ENCODE measurements around the gene STRBP.

STRBP gene

DNA sequence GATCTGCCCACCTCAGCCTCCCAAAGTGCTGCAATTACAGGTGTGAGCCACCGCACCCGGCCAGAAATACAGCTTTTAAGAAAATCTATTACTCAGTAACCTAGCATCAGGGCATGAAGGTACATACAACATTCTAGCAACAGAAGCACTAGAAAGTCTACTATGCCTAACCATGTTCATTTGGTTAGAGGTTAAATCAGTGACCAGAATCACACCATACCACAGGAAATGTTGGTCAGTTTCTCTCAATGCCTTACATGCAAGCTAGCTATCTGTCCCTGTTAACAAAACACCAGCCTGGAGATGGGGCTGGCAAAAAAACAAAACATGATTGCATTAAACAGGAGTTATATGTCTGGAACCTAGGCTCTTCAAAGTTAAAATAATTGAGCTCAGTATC lies 104.1 kb downstream of the STRBP start:
- no peak overlapping the region for H3K4me3 ChIP-seq
- TF ChIP-seq, protein P1, sequence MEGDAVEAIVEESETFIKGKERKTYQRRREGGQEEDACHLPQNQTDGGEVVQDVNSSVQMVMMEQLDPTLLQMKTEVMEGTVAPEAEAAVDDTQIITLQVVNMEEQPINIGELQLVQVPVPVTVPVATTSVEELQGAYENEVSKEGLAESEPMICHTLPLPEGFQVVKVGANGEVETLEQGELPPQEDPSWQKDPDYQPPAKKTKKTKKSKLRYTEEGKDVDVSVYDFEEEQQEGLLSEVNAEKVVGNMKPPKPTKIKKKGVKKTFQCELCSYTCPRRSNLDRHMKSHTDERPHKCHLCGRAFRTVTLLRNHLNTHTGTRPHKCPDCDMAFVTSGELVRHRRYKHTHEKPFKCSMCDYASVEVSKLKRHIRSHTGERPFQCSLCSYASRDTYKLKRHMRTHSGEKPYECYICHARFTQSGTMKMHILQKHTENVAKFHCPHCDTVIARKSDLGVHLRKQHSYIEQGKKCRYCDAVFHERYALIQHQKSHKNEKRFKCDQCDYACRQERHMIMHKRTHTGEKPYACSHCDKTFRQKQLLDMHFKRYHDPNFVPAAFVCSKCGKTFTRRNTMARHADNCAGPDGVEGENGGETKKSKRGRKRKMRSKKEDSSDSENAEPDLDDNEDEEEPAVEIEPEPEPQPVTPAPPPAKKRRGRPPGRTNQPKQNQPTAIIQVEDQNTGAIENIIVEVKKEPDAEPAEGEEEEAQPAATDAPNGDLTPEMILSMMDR (IDR thresholded peaks at IDR 0.05): no peak
- DNase-seq (ENCODE audit: low spot score): no peak
- no peak overlapping the region for H3K27ac ChIP-seq

DNA sequence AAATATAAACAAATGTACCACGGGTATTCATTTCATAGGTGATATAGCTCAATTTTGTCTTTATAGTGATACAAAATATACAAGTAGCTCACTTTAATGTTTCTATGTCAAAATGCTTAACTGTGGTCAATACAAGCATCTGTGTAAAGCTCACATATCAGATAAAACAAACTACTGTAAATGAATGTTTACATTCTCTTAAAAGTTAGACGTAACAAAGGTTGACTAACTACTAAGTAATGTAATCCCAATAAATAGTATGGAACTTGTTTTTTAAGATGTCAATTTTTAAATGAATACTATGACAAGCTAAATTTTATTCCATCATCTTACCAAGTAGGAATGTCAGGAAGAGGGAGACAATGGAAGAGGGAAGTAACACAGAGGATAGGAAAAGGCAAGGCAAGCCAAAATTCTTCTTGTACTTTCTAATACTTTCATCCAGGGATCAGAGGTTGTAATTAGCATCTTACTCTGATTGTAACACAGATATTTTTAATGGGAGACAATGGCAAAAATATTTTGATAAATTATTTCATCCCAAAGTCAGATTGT lies 105.5 kb downstream of the STRBP start:
- Histone ChIP-seq H3K4me3 (no peak overlapping the region), H3K27ac (no peak overlapping the region)
- TF ChIP-seq, protein P1 (IDR thresholded peaks at IDR 0.05): no peak
- no peak for DNase-seq (ENCODE audit: low spot score)

DNA sequence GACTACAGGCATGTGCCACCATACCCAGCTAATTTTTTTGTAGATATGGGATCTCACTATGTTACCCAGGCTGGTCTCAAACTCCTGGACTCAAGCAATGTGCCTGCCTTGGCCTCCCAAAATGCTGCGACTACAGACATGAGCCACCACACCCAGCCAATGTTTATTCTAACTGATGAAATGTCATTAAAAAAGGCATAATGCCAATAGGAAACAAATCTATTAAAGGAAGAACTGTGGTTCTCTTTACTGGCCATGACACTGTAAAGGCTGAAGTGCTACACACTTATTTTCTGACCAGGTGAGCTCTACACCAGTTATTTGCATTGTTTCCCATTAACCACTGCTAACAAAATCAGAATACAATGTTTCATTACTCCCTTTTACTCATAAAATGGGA lies 106.0 kb downstream of the STRBP start:
- no peak for DNase-seq (ENCODE audit: low spot score)
- no peak overlapping the region for H3K4me3 ChIP-seq
- no peak overlapping the region for H3K27ac ChIP-seq
- TF ChIP-seq, protein P1 (IDR thresholded peaks at IDR 0.05): no peak

DNA sequence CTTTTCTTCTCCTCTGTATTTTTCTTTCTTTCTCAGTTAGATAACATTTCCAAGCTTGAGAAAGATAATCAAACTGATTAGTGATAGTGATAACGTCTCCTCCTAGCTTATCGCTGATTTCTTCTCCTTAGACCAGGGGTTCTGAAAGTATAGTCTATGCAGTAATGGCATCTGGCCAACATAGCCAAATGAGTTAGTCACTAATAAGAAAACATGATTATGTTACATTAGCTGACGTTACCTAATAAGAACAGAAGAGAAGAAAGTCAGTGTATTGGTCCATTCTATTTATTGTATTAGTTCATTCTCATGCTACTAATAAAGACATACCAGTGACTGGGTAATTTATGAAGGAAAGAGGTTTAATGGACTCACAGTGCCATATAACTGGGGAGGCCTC lies 111.2 kb downstream of the STRBP start:
- H3K27ac ChIP-seq: no peak overlapping the region
- DNase-seq (ENCODE audit: low spot score): no peak
- no peak overlapping the region for H3K4me3 ChIP-seq
- TF ChIP-seq, protein P1 (IDR thresholded peaks at IDR 0.05): no peak

DNA sequence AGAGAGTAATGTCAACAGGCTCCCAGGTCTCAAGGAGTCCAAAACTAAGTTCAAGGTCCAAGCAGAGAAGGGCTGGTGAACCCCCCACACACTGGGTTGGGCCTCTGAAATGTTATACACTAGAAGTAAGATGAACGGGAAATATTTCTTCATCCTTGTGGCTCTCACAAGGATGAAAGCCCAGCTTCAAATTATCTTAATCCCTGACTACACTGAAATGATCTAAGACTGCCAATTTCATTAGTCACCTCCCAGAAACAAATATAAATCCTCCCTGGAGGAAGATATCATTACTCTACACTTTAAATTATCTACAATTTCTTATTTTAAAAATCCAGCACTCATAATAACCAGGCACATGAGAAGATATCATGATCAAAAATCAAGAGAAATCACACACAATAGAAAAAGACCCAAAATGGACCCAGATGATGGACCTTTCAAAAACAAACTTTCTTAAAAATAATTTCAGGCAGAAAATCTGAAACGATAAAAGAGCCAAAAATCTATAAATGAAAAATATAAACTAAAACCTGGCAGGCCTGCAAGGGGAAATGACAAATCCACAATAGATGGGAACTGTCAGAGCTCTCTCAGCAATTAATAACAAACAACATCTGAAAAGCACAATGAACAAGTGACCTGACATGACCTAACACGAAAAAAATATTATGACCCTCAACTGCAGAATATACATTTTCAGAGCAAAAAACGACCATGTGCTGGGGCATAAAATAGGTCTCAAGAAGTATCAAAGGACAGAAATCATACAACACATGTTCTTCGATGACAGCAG lies 117.5 kb downstream of the STRBP start:
- TF ChIP-seq, protein P1 (IDR thresholded peaks at IDR 0.05): no peak
- Histone ChIP-seq H3K4me3 (no peak overlapping the region), H3K27ac (no peak overlapping the region)
- DNase-seq (ENCODE audit: low spot score): no peak

DNA sequence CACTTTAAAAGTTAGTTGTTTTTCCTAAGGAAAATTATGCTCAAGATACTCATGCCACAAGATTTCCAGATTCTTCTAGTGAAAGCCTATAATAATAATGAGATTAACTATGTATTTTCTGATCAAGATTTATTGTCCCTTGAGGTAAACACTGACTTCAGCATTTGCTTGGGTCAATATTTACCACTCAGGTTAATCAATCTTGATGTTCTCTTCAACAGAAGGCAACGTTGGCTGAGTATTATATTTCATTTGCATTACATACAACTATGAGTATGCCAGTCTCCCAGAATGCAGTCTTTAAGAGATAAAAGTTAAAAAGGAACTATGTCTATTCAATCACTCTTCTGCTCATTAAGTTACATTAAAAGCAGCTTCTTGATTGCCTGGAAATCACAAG lies 119.3 kb downstream of the STRBP start:
- Histone ChIP-seq H3K27ac (no peak overlapping the region), H3K4me3 (no peak overlapping the region)
- TF ChIP-seq, protein P1 (IDR thresholded peaks at IDR 0.05): no peak
- DNase-seq (ENCODE audit: low spot score): no peak

DNA sequence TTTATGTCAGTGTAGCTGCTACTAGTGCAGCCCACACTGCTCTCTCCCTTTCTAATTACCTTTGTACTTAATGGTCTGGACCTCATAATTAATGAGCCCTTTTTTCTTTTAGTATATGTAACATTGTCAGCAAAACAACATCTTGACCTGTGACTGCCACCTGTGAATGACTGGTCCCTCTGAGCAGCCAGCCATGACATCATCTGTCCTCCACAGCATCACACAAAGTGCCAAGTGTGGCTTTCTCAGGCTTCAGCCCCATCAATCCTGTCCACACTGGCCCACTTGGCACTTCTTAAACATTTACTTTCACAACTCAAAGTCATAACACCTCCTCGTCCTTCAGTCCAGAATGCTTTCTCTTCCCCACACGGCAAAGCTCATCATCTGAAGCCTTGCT lies 130.2 kb downstream of the STRBP start:
- no peak overlapping the region for H3K27ac ChIP-seq
- H3K4me3 ChIP-seq: no peak overlapping the region
- DNase-seq (ENCODE audit: low spot score): no peak
- TF ChIP-seq, protein P1 (IDR thresholded peaks at IDR 0.05): no peak
